ENCODE measurements around the gene A1CF.
"Not testable (repeated sequence)": the region's sequence is repeated elsewhere in the genome, so short reads cannot be mapped to it uniquely, and the experiment has no call there.

The A1CF gene, protein sequence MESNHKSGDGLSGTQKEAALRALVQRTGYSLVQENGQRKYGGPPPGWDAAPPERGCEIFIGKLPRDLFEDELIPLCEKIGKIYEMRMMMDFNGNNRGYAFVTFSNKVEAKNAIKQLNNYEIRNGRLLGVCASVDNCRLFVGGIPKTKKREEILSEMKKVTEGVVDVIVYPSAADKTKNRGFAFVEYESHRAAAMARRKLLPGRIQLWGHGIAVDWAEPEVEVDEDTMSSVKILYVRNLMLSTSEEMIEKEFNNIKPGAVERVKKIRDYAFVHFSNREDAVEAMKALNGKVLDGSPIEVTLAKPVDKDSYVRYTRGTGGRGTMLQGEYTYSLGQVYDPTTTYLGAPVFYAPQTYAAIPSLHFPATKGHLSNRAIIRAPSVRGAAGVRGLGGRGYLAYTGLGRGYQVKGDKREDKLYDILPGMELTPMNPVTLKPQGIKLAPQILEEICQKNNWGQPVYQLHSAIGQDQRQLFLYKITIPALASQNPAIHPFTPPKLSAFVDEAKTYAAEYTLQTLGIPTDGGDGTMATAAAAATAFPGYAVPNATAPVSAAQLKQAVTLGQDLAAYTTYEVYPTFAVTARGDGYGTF

DNA sequence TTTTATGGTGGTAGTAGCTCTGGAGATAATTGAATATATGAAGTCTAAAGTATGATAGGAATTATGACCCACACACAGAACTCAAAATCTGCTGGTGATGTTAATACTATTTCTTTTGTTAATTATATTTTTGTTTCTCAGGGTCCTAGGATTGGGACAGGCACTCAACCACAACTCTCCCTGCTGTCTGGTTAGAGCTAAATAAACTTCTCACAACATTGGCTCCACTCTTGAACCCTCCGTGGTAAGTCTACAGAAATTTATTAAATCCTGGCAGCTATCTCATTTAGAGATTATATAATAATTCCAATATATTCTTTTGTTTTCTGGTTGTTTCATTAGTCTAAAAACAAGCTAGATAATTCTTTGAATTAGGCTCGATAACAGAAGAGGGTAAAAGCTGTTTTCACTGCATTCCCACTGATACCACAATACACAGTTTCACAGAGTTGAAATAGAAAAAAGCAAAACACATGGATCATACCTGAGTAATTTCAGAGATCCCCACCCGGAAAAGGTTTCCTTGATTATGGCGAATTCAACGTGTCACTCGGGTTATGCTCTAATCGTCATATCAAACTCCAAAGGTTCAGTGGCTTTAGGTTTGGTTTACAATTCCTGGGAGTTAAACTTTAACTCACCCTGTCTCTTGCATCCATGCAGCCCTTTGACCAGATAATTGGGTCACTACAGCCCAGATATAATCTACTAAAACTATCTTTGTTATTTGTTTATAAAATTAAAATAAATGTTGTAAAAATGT is at the start of gene A1CF:
Gene A1CF, minus strand, starts transcription at position 531 of the 763 bp plus-strand sequence. CDS start 25,687 bp downstream, outside the sequence.
- DNase-seq, result no peak

DNA sequence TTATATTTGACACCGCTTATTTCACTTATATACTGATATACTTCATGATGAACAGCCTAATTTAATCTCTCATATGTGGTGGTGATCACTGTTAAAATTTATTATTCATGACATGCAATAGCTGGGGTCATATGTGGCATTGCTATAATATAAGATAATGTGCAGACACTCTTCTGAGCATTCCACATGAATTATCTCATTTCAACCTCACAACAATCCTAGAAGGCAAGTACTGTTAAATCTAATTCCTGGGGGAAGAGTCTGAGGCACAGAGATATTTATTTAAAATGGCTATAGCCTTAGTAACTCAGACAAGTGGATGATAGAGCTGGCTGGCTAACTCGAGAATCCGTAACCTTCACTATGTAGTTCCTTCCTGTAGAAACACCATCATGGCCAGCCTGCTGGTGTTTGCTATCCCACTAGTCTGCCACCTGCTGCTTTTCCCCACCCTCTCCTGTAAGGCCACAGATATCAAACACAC is 46.6 kb upstream of the A1CF start:
- DNase-seq, result no peak

DNA sequence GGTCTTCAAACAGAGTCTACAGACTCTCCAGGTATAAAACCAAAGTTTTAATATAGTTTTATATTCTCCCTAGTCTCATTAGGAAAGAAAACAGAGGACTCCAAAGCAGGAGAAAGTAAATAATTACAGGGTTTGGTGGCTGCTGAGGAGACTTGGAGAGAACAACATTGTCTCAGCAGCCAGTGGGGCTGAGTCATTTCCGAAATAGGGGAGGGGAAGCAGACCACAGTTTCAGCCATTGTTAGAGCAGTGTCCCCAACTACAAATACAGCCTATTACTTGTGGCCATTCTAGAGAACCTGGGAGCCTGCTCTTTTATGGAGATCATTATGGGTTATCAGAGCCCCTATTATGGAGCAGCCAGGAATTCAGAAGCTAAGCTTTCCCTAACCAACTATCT is 44.2 kb upstream of the A1CF start:
- no peak for DNase-seq

DNA sequence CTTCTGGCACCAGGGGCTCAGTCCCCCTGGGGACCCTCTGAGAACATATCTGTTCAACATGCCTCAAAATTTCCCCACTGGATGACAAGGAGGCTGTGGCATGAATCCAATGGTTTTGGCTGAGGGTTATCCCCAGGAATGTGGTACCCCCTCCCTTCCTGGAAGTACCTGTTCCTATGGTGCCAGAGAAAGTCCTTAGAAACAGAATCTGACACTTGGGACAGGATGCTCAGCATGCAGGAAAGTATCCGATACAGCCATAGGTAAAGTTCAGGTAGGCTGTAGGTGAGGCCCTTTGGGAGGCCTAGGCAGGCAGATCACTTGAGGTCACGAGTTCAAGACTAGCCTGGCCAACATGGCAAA is 42.7 kb upstream of the A1CF start:
- no peak for DNase-seq

DNA sequence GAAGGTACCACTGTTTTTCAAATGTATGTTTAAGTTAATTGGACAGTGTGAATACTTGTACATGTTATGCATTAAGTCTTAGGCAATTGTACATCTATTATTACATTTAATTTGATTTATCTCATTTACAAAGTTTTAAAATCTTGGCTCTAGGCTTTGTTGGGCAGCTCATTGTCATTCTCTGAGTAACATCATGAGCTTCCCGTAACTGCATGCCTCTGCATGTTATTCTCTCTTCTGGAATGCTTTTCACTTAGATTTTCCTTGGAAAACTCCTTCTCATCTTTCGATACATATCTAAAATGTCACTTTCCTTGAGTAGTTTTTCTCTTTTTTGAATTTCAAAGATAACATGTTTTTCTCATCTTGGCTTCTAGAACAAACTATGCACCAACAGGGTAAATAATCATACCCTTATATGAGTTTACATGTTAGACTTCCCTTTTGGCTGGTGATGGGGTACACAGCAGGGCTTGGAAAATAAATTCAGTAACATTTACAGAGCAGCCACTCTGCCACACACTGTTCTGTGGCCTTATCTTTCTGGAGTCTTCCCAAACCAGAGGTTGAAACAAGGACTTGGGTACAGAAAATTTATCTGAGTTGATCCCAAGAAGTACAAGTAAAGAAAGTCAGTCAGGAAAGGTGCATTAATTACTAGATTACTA is 42.2 kb upstream of the A1CF start:
- DNase-seq, result no peak

DNA sequence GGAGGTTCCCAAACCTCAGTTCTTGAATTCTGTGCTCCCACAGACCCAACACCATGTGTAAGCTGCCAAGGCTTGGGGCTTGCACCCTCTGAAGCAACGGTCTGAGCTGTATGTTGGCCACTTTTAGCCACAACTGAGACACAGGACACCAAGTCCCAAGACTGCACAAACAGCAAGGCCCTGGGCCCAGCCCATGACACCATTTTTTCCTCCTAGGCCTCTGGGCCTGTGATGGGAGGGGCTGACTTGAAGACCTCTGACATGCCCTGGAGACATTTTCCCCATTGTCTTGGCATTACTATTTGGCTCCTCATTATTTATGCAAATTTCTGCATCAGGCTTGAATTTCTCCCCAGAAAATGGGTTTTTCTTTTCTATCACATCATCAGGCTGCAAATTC is 38.0 kb upstream of the A1CF start:
- not testable (repeated sequence) for DNase-seq

DNA sequence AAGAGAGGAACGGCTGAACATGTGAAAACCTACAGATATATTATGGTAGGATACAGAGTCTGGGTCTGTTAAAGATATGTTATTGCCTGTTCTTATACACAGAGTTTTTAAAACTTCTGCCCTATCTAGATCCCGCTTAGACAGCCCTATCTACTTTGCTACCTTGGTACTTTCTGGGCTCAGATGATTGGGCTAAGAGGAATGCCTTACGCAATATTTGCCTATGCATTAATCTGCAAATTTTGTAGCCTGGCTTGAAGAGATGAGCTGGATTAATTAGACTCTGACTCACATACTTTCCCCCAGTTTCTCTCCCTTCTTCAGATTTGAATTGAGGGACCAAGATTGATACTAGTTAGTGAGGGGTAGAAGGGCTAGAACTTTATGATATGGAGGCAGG is 33.6 kb upstream of the A1CF start:
- no peak for DNase-seq

DNA sequence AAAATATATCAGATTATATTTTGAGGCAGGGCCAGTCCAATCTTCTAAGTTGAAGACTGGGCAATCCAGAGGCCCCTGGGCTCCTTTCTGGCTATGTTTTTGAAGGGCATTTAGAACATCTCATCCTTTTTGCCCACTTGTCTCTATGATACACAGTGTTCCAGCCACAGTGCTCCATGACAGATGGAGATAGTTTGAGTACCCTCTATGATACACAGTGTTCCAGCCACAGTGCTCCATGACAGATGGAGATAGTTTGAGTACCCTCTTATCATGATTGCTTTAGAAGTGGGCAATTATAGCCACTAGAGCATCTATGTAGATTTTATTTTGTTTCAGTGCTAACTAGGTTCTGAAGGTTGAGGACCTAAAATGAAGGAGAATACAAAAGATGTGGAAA is 33.1 kb upstream of the A1CF start:
- DNase-seq, result no peak

DNA sequence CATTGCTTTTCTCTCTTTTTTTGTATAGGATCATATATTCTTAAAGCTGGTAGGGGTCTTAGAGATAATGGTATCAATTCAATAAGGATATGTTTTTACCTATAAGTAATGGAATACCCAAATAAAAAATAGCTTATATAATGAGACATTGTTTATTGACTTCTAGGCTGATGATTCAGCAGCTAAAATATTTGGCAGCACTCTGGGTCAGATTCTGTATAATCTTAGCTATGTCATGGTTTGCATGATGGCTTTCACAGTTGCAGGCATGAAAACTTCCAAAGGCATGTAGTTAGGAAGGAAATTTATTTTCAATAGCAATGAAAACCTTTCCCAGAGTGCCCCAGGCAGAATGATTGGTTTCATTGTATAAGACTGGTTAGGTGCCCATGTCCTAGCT is 32.1 kb upstream of the A1CF start:
- peak; percentile 31 for DNase-seq

DNA sequence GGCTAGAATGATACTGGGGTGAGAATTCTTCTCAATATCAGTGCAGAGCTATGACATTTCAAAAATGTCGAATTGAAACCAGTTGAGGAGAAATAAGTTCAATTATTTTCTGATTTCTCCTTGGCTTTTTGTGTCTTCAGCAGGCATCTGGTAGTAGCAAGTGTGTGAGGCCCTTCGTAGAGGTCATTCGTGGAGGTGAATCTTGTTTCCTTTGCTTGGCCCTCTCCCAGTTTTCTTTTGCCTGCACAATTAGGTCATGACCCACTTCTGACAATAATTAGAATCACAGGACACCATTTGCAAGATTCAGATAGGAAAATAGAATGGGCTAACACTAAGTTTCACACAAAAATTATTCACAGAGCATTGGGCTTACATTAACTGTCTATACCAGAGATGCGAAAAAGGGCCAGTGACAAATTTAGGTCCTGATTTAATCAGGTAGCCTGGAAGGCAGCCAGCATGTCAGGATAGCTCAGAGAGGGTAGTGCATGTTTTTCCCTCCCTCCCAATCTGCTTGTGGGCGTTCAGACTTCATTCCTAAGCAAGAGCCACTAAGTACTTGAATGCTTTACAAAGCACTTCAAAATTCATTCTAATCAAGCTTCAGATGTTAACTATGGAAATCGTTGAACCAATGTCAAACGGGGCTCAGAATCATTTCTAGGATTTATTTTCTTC is 24.0 kb upstream of the A1CF start:
- DNase-seq, result no peak

DNA sequence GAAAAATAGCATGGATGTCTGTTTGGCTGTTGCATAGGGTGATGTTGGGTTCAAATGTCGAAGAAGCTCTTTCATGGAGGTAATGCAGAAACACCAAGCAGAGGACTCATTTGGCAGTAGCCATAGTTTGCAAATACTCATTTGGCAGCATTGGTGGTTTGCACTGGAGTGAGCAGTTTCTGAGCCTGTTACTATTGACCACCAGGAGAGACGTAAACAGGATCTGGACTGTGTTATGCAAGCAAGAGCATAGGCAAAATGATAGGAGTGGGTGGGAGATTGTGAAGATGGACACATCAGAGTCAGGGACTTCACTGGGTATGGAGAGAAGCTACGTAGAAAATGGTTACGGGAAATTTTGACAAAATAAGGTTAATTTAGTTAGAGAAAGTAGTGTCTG is 22.9 kb upstream of the A1CF start:
- no peak for DNase-seq

DNA sequence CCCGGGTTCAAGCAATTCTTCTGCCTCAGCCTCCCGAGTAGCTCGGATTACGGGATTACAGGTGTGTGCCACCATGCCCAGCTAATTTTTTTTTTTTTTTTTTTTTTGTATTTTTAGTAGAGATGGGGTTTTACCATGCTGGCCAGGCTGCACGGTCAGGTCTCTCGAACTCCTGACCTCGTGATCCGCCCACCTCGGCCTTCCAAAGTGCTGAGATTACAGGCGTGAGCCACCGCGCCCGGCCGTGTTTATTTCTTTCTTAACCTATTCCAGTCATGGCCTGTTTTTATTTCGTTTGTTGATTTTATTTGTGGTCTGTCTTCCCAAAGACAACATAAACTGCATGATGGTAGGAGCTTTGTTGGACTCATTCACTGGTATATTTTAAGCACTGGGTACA is 20.4 kb upstream of the A1CF start:
- DNase-seq, result not testable (repeated sequence)

DNA sequence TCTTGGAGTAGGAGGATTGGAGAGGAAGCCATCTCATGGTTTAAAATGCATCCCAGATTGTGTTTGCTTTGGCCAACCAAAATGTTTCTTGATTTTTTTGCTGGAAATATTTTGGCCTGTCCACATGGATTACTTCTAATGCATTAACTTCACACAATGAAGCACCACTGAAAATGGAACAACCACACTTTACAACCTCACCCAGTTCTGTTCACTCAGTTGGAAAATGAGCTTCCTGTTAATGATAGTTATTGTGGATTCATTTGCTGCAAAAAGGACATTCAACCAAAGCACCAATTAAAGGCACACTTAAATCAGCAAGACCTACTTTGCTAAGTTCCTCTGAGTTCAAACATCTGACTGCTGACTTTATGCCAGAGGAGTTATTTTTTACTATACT is 11.3 kb upstream of the A1CF start:
- no peak for DNase-seq

DNA sequence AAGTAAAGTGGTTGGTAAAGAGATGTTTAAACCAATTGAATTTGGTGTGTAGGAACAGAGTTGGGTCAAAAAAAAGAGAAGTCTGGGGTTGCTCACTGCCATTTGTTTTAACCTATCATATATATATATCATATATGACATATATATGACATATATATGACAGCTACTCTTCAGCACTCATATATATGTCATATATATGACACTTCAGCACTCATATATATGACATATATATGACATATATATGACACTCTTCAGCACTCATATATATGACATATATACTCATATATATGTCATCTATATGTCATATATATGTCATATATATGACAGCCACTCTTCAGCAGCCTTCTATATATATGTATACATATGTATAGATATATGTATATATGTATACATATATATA is 8.9 kb upstream of the A1CF start:
- no peak for DNase-seq

DNA sequence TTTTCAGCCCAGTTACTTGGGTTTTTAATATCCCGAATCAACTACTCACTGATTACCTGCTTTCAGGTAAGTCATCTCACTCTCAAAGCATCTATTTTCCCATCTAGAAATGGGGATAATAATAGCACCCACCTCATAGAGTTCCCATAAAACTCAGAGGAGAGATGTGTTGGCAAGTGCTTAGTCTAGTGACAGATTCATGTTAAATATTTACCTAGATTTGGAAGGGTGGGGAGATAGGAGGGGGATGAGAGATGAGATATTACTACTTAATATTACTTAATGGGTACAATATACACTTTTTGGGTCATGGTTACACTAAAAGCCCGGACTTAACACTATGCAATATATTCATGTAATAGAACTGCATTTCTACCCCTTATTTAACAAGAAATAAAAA is 7.0 kb upstream of the A1CF start:
- DNase-seq, result no peak

DNA sequence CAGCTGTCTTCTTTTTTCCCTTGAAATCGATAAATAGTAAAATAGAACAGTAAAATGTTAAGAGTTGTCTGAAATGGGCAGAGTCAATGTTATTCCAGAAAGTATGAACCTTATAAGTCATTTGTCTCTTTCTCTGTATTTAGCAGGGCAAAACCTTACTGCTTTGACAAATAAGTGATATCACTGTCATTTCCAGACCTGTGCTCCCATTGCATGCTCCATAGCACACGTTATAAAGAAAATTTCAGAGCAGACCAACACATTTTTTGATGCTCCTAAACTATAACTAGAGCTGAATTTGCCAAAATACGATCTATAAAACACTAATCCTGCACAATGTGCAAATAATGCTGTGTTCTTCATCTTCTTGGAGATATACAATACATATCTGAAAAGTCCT is 1.1 kb downstream of the A1CF start:
- DNase-seq, result no peak

DNA sequence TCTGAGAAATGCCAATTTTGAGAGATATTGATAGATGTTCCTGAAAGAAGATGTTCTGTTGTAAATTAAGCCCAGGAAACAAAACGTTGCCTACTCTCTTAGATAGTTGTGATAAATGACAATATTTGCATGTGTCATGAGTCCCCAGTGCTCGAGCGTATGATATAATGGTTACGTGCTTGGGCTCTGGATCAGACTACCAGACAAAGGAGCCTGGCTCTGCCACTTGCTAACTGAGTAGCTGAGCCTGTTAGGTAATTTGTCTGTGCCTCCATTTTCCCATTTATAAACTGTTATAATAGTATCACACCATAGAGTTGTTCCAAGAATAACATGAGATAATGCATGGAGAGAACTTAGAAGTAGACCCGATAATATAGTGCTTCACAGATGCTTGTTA is 1.8 kb downstream of the A1CF start:
- DNase-seq, result no peak

DNA sequence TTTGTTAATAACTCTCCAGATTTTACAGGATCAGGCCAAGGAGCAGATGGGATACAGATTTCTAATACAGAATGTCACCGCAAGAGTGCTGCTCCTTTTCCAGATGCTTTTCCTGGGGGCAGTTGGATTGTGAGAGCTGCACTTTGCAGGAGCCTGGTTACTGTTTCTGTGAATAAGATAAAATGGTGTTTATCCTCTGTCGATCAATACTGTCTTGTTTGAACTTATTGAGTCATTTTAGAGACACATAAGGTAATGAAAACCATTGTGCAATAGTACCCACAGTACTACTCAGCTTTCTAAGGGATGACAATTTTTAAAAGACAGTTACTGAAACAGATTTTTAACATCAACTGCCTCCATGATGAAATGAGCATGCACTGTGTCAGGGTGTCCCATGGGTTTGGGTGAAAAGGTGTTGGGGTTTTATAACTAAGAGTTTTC is 2.9 kb downstream of the A1CF start:
- DNase-seq, result no peak

DNA sequence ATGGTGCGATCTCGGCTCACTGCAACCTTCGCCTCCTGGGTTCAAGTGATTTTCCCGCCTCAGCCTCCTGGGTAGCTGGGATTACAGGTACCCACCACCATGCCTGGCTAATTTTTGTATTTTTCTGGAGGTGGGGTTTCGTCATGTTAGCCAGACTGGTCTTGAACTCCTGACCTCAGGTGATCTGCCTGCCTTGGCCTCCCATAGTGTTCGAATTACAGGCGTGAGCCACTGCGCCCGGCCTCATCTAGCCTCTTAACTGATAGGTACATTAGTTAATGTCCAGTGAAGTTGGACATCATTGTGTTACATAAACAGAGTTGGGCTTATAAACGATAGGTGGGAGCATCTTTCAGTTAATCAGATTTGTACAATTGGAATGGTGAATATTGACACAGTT is 4.4 kb downstream of the A1CF start:
- not testable (repeated sequence) for DNase-seq

DNA sequence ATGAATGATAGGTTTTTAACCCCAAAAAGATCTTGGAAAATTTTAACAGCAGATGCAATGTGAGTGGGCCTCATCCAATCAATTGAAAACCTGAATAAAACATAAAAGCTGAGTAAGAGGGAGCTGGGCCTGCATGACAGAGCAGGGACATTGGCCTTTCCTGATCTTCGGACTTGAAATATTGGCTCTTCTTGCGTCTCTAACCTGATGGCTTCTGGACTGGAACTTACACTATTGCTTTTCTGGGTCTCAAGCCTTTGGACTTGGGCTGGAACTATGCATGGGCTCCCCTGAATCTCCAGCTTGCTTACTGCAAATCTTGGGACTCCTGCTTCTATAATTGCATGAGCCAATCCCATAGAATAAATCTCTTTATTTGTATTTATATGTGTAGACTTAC is 9.0 kb downstream of the A1CF start:
- DNase-seq, result no peak

DNA sequence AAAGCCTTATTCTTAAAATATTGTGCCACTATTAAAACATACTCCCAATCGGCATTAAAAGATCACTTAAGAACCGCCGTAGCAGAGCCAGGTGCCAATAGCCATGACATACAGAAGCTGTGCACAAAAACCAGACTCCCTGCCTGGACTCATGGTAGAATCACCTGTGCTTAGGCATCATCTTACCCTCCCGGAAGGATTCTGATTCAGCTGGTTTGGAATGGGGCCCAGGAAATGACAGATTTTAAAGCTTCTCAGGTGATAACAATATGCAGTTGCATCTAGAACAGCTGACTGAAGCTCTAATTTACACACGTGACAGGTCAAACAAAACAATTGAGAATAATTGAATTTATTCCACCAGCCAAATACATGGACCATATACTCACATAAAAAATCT is 10.7 kb downstream of the A1CF start:
- no peak for DNase-seq

DNA sequence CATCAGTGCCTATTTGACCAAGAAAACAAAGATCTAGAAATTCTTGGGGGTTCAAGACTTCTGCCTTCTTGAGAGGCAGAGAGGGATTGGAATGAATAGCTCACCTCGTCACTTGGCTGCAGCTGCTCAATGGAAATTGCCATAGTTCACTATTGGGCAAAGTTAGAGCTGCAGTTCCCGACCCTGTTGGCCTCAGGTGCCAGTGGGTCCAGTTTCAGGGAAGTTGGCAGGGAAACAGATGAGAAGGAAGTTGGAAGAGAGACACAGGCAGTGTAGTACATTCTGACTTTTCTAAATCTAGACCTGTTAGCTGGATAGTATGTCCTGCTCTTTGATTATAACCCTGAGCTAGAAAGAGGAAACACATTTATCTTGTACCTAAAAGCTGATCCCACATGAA is 19.1 kb downstream of the A1CF start:
- DNase-seq, result no peak

DNA sequence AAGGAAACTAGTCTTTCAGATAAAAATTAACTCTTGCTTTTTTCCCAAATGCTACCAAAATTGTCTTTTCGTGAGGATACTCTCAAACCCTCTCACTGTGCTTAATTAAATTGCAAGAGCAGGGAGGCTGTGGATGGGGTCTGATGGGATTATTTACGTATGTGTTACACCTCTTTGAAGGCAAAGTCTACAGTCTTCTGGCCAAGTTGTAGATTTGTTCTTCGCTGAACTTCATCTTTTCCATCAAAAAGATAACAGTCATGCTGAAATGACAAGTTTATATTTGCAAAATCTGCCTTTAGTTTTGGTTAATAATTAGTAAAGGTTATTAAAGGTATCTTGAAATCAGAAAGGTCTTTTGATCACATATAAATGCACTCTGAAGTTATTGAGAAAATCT is 22.7 kb downstream of the A1CF start:
- no peak for DNase-seq
